NCI-H69 (cell line): ENCODE data around the gene PDCD6IP.
A peak's percentile ranks its signal among the peaks of the same experiment; 100 is the strongest.
"Not testable (repeated sequence)": the region's sequence is repeated elsewhere in the genome, so short reads cannot be mapped to it uniquely, and the experiment has no call there.

Experiments used
- DNase-seq: peaks from one replicate; lab custom pipeline; 2025; lab: John Stamatoyannopoulos, UW

Gene PDCD6IP

DNA sequence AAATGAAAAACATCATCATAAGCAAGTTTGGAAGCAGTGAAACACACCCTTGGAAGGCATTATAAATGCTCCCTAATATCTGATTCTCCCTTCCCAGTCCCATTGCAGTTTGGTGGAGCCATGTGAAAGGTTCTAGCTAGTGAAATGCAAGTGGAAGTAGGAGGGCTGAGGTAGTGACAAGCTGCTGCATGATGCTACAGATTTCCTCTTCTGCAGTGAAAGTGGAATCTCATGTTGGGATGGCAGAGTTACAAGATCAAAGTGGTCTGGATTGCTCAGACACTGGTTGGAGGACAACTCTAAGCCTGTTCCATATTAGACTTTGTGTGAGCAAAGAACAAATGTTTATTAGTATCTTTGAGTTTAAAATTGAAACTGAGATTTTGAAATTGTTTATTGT lies 3.3 kb upstream of the PDCD6IP start:
- no peak for DNase-seq

GRCh38 chr3:33795856-33796536 lies 2.4 kb upstream of the PDCD6IP start:
- no peak for DNase-seq

DNA sequence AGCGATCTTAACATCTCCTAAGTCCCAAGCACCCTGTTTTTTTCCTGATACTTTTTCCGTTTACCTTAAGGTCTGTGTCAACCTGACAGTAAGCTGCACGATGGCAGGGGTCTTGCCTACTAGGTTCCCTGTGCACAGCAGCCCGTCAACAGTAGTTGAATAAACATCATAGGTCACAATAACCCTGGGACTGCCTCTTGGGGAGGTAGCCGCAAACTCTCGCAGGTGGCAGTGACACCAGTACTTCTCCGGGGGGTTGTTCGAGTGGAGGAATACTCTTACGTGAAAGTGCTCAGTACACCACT lies 365 bp upstream of the PDCD6IP start:
- no peak for DNase-seq

DNA sequence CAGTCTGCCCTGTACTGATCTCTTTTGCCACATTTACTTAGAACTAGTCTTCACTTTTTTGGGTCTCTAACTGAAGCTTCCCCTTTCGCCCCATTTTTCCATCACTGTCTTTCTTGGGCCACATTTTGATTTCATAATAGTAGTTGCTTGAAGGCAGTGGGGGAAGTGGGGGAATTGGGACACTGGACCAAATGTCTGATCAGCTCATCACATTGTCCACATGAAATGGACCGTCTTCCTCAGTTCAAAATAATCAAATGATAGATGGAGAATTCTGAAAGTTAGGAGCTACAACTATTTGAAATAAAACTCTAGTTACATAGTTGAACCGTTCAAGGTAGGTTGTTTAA lies 747 bp downstream of the PDCD6IP start:
- no peak for DNase-seq

GRCh38 chr3:33803252-33803651 lies 4.8 kb downstream of the PDCD6IP start:
- DNase-seq, result no peak

DNA sequence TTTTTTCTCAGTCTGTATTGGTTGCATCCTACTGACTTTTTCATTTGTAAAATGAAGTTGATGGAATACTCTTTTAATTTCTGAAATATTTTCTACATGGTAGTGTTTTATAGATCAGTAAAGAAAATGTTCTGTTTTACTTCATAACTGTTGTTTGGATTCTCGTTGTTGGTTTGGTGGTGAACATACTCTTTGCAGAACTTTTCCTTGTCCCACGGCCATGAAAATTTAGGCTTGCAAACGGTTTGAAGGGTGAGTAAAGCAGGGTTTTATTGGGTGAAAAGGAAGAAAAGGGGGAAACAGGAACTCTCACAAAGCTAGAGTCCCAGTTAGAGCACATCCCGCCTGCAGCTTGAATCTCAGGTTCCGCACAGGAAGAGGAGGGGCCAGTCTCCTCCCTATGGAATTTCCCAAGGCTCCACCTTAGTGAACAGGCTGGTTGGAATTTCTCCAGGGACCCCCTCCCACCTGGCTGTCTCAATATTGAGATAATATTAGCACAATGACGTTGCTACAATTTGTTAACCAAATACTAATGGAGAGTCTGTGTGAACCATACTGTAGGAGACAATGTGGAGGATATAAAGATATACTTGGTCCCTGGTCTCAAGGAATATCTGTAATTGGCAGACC lies 5.6 kb downstream of the PDCD6IP start:
- DNase-seq, result no peak

- peak; percentile 40 for DNase-seq
Measured at GRCh38 chr3:33807191-33807590, 8.8 kb downstream of the PDCD6IP start.

GRCh38 chr3:33808559-33808958 lies 10.1 kb downstream of the PDCD6IP start:
- DNase-seq, result no peak

GRCh38 chr3:33810545-33810944 lies 12.1 kb downstream of the PDCD6IP start:
- no peak for DNase-seq

DNA sequence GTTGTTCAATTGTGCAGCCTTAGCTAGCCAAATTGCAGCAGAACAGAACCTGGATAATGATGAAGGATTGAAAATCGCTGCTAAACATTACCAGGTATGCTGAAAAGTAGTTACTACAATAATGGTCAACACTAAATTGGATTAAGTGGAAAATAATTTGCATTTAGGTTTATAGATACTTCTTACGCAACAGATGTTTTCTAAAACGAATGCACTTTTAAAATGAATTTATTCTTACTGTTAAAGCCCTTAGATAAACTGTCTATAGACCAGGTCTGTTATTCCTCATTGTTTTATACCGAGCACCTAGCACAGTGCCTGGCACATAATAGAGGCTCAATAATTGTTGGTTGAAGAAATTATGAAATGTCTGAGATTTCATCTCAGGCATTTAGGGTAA lies 23.6 kb downstream of the PDCD6IP start:
- no peak for DNase-seq

- DNase-seq, result no peak
Measured at GRCh38 chr3:33823821-33824220, 25.4 kb downstream of the PDCD6IP start.

DNA sequence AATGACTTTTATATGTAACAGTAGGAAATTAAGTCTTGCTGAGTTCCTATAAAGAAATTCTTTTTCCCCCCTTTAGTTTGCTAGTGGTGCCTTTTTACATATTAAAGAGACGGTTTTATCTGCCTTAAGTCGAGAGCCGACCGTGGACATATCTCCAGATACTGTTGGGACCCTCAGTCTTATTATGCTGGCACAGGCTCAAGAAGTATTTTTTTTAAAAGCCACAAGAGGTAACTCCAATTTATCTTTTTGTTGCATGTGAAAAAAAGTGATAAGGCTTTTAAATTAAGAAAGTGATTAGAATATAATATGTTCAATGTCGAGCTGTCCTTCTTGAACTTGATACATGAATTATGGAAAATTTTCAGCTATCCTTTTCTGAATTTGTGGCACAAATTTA lies 26.7 kb downstream of the PDCD6IP start:
- no peak for DNase-seq

GRCh38 chr3:33826206-33826605 lies 27.8 kb downstream of the PDCD6IP start:
- DNase-seq, result no peak

GRCh38 chr3:33826688-33827087 lies 28.3 kb downstream of the PDCD6IP start:
- DNase-seq, result no peak

GRCh38 chr3:33829720-33830119 lies 31.3 kb downstream of the PDCD6IP start:
- DNase-seq, result no peak

GRCh38 chr3:33831053-33831452 lies 32.6 kb downstream of the PDCD6IP start:
- no peak for DNase-seq

DNA sequence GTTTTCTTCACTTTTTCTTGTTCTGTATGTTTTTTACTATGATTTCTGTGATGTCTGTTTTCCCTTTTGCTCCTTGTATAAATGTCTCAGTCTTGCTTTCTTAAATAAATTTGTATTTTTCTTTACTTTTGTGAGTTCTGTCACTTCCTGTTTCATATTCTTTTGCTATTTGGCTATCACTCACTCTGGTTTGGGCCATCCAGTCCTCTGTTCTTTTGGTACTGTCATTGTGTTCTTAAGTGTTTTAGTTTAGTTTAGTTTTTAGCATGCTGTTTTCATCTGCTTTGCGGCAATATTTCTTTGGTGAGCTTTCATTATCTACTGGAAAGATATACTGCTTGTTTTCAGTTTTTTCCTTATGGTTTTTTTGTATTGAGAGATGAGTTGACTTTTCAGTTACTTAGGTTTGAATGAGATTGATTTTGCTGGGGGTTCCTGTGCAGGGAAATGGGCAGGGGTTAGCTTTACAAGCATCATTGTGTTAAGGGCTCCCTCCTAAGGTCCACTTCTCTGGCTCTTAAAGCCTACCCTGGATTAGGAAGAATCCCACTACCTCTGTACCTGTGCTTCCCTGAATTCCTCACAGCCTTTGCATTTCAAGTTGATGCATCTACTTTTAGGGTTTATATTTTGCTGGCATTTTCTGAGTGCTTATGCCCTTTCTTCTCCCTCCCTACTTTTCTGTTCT lies 35.1 kb downstream of the PDCD6IP start:
- no peak for DNase-seq

DNA sequence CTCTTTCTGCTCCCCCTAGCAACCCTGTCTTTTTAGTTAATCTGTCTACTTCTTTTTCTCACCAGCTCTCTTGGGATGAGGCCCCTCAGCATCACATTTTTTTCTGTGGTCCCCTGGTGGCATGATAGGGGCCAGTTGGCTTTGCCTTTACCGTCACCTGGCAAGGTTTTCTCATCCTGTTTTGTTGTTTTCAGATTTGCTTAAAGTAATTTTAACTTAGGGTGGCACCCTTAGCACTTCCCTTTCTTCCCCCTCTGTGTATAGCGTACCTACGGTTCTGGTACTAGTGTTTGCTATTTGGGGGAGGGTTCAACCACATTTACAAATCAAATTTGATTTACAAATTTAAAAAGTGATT lies 35.6 kb downstream of the PDCD6IP start:
- DNase-seq, result no peak

GRCh38 chr3:33837182-33837581 lies 38.8 kb downstream of the PDCD6IP start:
- DNase-seq, result peak; percentile 49

GRCh38 chr3:33839283-33839682 lies 40.9 kb downstream of the PDCD6IP start:
- DNase-seq, result no peak

- DNase-seq, result no peak
Measured at GRCh38 chr3:33840179-33840578, 41.7 kb downstream of the PDCD6IP start.

DNA sequence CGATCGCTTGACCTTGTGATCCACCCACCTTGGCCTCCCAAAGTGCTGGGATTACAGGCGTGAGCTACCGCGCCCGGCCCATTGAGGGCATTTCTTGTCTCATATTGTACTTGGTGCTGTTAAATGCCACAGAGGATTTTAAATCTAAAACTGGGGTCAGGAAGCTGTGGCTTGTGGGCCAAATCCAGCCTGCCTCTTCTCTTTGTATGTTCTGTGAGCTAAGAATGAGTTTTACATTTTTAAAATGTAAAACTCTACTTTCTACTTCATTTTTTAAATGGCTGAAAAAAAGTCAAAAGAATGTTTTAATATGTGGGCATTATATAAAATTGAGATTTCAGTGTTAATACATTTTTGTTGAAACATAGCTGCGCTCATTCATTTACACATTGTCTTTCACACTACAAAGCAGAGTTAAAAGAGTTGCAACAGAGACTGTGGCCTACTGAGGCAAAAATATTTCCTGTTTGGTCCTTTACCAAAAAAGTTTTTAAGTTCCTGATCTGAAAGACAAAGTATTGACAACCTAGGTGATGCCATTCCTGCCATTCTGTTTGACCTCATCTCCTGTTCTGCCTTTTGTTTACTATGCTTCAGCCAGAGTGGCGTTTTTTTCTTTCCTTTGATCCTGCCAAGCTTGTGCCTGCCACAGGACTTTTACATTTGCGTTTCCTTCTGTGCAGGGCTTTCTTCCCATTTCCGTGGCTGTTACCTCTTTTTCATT lies 50.4 kb downstream of the PDCD6IP start:
- DNase-seq, result no peak

DNA sequence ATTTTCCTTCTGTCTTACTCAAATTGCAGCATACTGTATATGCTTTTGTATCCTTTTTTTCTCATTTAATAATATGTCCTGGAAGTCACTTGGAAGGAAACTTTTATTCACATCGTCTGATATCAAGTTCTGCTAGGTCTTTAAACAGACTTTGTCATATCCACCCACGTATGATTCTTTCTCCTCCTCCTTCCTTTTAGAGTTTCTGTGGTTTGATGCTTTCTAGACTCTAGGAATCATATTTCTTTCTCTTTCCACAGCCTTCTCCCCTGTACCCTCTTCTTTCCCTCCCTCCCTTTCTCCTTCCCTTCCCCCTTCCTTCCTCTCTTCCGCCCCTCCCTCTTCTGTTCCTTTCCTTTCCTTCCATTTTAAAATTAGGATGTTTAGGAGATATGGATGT lies 52.2 kb downstream of the PDCD6IP start:
- not testable (repeated sequence) for DNase-seq
